Fibroblast of pulmonary artery (primary cell): ENCODE results near the gene PCNX1.
"Not testable (repeated sequence)": the region's sequence is repeated elsewhere in the genome, so short reads cannot be mapped to it uniquely, and the experiment has no call there.

Experiments used
- DNase-seq: peaks from one replicate; pipeline ENCODE4 v3.0.0-alpha.2; 2010; ENCODE audit warnings: low read depth
- H3K4me3 ChIP-seq: replicated peaks from 2 replicates; pipeline ENCODE4 v1.5.1; 2011; ENCODE audit warnings: low read depth, mild to moderate bottlenecking, control low read depth, low read length, moderate library complexity
- TF ChIP-seq, protein P1 (sequence below): IDR thresholded peaks from 2 replicates; pipeline ENCODE4 v1.5.1; 2011; ENCODE audit warnings: mild to moderate bottlenecking, control low read depth, low read length, inconsistent platforms; ENCODE audit errors: missing control alignments

Gene PCNX1

DNA sequence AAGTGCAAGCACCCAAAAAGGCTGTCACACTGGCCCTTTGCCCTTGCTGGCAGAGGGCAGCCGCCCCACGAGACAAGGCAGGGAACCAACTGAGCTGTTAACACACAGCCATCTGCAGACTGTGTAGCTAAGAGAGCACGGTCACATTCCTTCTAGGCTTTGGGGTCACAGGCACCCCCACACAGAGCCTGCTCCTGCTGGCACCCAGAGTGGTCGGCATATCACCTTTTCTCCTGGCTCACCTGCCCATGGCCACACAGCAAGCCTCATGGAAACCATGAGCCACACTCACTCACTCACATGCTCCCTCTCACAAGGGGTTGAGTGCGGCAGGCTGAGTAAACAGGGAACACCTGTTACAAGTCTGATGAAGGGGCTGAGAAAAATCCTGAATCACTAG, 214.5 kb downstream of the PCNX1 start:
- no peak for DNase-seq
- no peak overlapping the region for H3K4me3 ChIP-seq
- TF ChIP-seq, protein P1, sequence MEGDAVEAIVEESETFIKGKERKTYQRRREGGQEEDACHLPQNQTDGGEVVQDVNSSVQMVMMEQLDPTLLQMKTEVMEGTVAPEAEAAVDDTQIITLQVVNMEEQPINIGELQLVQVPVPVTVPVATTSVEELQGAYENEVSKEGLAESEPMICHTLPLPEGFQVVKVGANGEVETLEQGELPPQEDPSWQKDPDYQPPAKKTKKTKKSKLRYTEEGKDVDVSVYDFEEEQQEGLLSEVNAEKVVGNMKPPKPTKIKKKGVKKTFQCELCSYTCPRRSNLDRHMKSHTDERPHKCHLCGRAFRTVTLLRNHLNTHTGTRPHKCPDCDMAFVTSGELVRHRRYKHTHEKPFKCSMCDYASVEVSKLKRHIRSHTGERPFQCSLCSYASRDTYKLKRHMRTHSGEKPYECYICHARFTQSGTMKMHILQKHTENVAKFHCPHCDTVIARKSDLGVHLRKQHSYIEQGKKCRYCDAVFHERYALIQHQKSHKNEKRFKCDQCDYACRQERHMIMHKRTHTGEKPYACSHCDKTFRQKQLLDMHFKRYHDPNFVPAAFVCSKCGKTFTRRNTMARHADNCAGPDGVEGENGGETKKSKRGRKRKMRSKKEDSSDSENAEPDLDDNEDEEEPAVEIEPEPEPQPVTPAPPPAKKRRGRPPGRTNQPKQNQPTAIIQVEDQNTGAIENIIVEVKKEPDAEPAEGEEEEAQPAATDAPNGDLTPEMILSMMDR = no peak

DNA sequence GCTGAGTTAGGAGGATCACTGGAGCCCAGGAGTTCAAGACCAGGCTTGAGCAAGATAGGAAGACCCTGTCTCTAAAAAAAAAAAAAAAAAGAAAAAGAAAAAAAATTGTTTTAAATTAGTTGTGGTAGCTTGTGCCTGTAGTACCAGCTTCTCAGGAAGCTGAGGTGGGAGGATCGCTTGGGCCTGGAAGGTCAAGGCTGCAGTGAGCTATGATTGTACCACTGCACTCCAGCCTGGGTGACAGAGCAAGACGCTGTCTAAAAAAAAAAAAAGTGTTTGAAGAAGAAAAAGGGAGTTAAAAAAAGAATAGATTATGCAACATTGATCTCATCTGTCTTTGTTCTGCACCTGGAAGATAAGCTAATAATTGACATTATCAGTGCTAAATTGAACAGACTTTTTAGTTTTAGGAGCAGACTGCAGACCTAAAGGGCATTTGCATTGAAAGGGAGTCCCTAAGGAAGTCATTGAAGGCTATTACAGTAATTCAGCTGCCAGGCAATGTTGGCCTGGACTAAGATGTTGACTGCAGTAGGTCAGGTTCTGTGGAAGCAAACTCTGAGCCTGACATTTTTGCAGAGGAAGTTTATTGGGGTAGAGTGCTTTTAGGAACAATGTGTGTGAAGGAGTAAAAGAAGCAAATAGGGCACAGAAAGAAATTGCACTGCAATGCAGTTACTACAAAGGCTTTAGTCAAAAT, 215.8 kb downstream of the PCNX1 start:
- H3K4me3 ChIP-seq = no peak overlapping the region
- DNase-seq = no peak
- TF ChIP-seq, protein P1 = no peak

- no peak for DNase-seq
- TF ChIP-seq, protein P1 = no peak
Observed at GRCh38 chr14:71123579-71124135, 216.4 kb downstream of the PCNX1 start.

DNA sequence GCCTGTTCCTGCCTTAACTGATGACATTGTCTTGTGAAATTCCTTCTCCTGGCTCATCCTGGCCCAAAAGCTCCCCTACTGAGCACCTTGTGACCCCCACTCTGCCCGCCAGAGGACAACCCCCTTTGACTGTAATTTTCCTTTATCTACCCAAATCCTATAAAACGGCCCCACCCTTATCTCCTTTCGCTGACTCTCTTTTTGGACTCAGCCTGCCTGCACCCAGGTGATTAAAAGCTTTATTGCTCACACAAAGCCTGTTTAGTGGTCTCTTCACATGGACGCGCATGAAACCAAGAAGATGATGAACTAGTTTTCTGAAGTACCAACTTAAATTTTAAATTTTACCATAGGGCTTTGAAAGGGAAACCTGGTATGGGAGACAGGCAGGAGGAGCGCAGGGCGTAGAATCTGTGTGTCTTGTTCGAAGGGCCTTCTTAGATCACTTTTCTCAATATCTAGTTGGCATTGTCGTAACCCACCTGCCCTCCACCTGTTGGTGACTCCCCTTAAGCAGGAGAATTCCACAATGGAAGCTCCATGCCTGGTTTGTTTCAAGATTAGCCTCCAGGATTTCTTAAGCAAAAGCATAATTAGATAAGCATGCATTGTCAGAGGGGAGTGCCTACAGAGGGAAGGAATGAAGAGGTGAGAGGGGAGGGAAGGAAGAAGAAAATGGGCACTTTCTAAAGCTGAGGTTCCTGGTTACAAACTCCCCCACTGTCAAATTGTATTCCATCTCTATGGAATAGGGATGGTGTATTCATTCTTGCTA, 222.6 kb downstream of the PCNX1 start:
- not testable (repeated sequence) for H3K4me3 ChIP-seq, DNase-seq

More at GRCh38 chr14:71123579-71124135, 216.4 kb downstream of the PCNX1 start:
- H3K4me3 ChIP-seq = no peak overlapping the region

GRCh38 chr14:71130491-71131179, 223.4 kb downstream of the PCNX1 start:
- peak overlapping the region; percentile 38 for H3K4me3 ChIP-seq
- DNase-seq = peak; percentile 87

DNA sequence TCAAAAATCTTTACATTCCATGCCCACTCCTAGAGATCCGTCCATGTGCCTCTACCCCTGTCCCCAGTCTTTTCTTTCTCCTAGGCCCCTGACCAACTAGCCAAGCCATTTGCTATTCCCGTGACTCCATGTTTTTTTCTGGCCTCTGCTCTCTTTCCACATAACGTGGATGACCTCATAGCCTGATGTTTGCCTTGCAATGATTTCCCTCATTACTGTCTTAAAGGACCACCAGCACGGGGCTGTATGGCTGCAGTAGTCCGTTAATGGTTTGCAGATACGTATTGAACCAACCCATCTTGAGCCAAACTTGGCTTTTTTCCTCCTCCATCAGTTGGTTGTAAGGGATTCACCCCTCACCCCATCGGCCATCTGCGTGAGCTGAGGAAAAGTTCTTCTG, 226.0 kb downstream of the PCNX1 start:
- DNase-seq = no peak
- H3K4me3 ChIP-seq = no peak overlapping the region
- TF ChIP-seq, protein P1 = no peak

More at GRCh38 chr14:71130491-71131179, 223.4 kb downstream of the PCNX1 start:
- TF ChIP-seq, protein P1 = no peak

DNA sequence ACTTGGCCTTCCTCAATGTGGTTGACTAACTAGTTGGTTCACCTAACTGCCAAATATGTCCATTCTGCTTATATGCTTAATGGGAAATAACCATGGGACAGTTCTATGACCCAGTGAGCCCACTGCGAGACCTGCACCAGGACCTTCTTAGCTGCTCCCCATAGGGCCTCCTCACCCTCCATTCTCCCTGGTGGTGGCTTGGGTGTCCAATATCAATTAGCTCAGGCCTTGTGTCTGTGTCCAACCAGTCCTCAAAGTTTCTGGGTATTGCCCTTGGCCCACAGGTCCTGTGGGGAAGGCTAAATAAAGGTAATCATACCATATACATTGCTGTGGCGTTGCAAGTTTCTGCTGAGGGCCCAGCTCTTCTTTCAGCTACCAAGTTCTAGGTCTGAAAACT, 228.2 kb downstream of the PCNX1 start:
- no peak for DNase-seq
- TF ChIP-seq, protein P1 = no peak
- no peak overlapping the region for H3K4me3 ChIP-seq
